ENCODE measurements around the gene ALG8.

GRCh38 chr11:78082146-78082545 is 57.3 kb downstream of the ALG8 start:
- TF ChIP-seq CTCF (optimal IDR thresholded peaks at IDR 0.05 in 1 of 3, IDR thresholded peaks at IDR 0.05 in 1 of 3, conservative IDR thresholded peaks at IDR 0.05 in 1 of 3; ENCODE audit: extremely low read depth in 1 of 3, insufficient read depth in 2 of 3, low read length in 3 of 3) (no peak), EZH2 (IDR thresholded peaks at IDR 0.05; ENCODE audit: low read length) (no peak)

Measured in keratinocyte (primary cell).